H9 (cell line): ENCODE data around the gene MOB4. TPM values are rescaled to one million over a fixed set of nuclear protein-coding genes. Genes with fewer than 3 reads are reported as not detected.

Source experiments
- DNase-seq: peaks from one replicate; pipeline ENCODE4 v3.0.0-alpha.2; 2017
- H2AFZ ChIP-seq: one replicate; pipeline ENCODE4 v1.6.1; 2013; ENCODE audit warnings: mild to moderate bottlenecking, low read length, control low read depth, moderate library complexity
- H2AK5ac ChIP-seq: 2 replicates; pipeline ENCODE4 v1.6.1; 2013; ENCODE audit warnings: low read length, control low read depth, mixed read lengths; ENCODE audit not compliant: insufficient read length
- H2BK120ac ChIP-seq: one replicate; pipeline ENCODE4 v1.6.1; 2013; ENCODE audit warnings: low read depth, mild to moderate bottlenecking, low read length, control low read depth, inconsistent platforms; ENCODE audit not compliant: poor library complexity, severe bottlenecking
- H2BK12ac ChIP-seq: 2 replicates; pipeline ENCODE4 v1.6.1; 2013; ENCODE audit warnings: low read length, control low read depth, mixed read lengths, low read depth; ENCODE audit not compliant: insufficient read length
- H2BK15ac ChIP-seq: 2 replicates; pipeline ENCODE4 v1.6.1; 2013; ENCODE audit warnings: low read depth, low read length, control low read depth
- H2BK20ac ChIP-seq: one replicate; pipeline ENCODE4 v1.6.1; 2013; ENCODE audit warnings: low read depth, mild to moderate bottlenecking, low read length, control low read depth, inconsistent platforms; ENCODE audit not compliant: poor library complexity, severe bottlenecking
- H2BK5ac ChIP-seq: 2 replicates; pipeline ENCODE4 v1.6.1; 2013; ENCODE audit warnings: low read length, control low read depth, mixed read lengths; ENCODE audit not compliant: insufficient read length
- H3K14ac ChIP-seq: 2 replicates; pipeline ENCODE4 v1.6.1; 2013; ENCODE audit warnings: low read length, control low read depth; ENCODE audit not compliant: insufficient read depth
- H3K18ac ChIP-seq: 2 replicates; pipeline ENCODE4 v1.6.1; 2013; ENCODE audit warnings: low read depth, mild to moderate bottlenecking, mixed read lengths, low read length, control low read depth; ENCODE audit not compliant: insufficient read length
- H3K23ac ChIP-seq: 2 replicates; pipeline ENCODE4 v1.6.1; 2013; ENCODE audit warnings: low read length, control low read depth, mixed read lengths, low read depth; ENCODE audit not compliant: insufficient read length
- H3K23me2 ChIP-seq: 2 replicates; pipeline ENCODE4 v1.6.1; 2013; ENCODE audit warnings: low read depth, mild to moderate bottlenecking, mixed read lengths, low read length, control low read depth; ENCODE audit not compliant: insufficient read length, poor library complexity, severe bottlenecking
- H3K27ac ChIP-seq: 2 replicates; pipeline ENCODE4 v1.5.1; 2013; ENCODE audit warnings: low read length, control low read depth, mixed read lengths, low read depth; ENCODE audit not compliant: insufficient read length
- H3K27me3 ChIP-seq: 2 replicates; pipeline ENCODE4 v1.6.1; 2013; ENCODE audit warnings: low read length, control low read depth, inconsistent platforms; ENCODE audit not compliant: insufficient read depth
- H3K4ac ChIP-seq: 2 replicates; pipeline ENCODE4 v1.6.1; 2013; ENCODE audit warnings: low read depth, mild to moderate bottlenecking, control low read depth, inconsistent platforms, low read length, moderate library complexity
- H3K4me1 ChIP-seq: 2 replicates; pipeline ENCODE4 v1.6.1; 2013; ENCODE audit warnings: low read length, control low read depth, inconsistent platforms; ENCODE audit not compliant: insufficient read depth
- H3K4me2 ChIP-seq: 2 replicates; pipeline ENCODE4 v1.6.1; 2013; ENCODE audit warnings: low read length, control low read depth, mixed read lengths; ENCODE audit not compliant: insufficient read length, insufficient read depth
- H3K56ac ChIP-seq: 2 replicates; pipeline ENCODE4 v1.6.1; 2013; ENCODE audit warnings: low read depth, mild to moderate bottlenecking, mixed read lengths, low read length, control low read depth; ENCODE audit not compliant: insufficient read length
- H3K79me1 ChIP-seq: 2 replicates; pipeline ENCODE4 v1.6.1; 2013; ENCODE audit warnings: low read depth, mild to moderate bottlenecking, moderate library complexity, low read length, control low read depth, inconsistent platforms; ENCODE audit not compliant: insufficient read depth, poor library complexity, severe bottlenecking
- H3K79me2 ChIP-seq: 2 replicates; pipeline ENCODE4 v1.6.1; 2013; ENCODE audit warnings: low read length, control low read depth, inconsistent platforms; ENCODE audit not compliant: insufficient read depth
- H3K9ac ChIP-seq: 2 replicates; pipeline ENCODE4 v1.6.1; 2013; ENCODE audit warnings: low read length, control low read depth, mixed read lengths; ENCODE audit not compliant: insufficient read length; ENCODE audit errors: extremely low read depth
- H3K9me3 ChIP-seq: one replicate; pipeline ENCODE4 v1.6.1; 2013; ENCODE audit warnings: low read depth, low read length, inconsistent platforms; ENCODE audit not compliant: control insufficient read depth
- H3T11ph ChIP-seq: one replicate; pipeline ENCODE4 v1.6.1; 2013; ENCODE audit warnings: mild to moderate bottlenecking, low read length, control low read depth, inconsistent platforms
- H4K20me1 ChIP-seq: one replicate; pipeline ENCODE4 v1.6.1; 2013; ENCODE audit not compliant: control insufficient read depth, insufficient read length, insufficient read depth
- H4K5ac ChIP-seq: 2 replicates; pipeline ENCODE4 v1.6.1; 2013; ENCODE audit warnings: low read depth, mild to moderate bottlenecking, mixed read lengths, low read length, control low read depth; ENCODE audit not compliant: insufficient read length
- H4K8ac ChIP-seq: replicated peaks from 2 replicates; pipeline ENCODE4 v1.6.1; 2013; ENCODE audit warnings: low read length, control low read depth, mixed read lengths, low read depth; ENCODE audit not compliant: insufficient read length
- H4K91ac ChIP-seq: 2 replicates; pipeline ENCODE4 v1.6.1; 2013; ENCODE audit warnings: low read depth, mild to moderate bottlenecking, moderate library complexity, mixed read lengths, low read length, control low read depth; ENCODE audit not compliant: insufficient read length
- H3K27ac Mint-ChIP-seq, 3 experiments: 2 replicates in 2 of 3; 3 replicates in 1 of 3; pipeline ENCODE4 v1.8.0; 2020 to 2021; ENCODE audit warnings: mixed read lengths in 3 of 3, mild to moderate bottlenecking in 1 of 3, moderate library complexity in 1 of 3
- H3K27me3 Mint-ChIP-seq: 2 replicates; pipeline ENCODE4 v1.8.0; 2021; ENCODE audit warnings: low read depth, mild to moderate bottlenecking, moderate library complexity, mixed read lengths
- H3K36me3 Mint-ChIP-seq, 3 experiments: 2 replicates in 2 of 3; 3 replicates in 1 of 3; pipeline ENCODE4 v1.8.0; 2020 to 2021; ENCODE audit warnings: low read depth in 3 of 3, mixed read lengths in 3 of 3; ENCODE audit not compliant: insufficient read depth in 1 of 3
- H3K4me1 Mint-ChIP-seq, 2 experiments: 2 replicates each; pipeline ENCODE4 v1.8.0; 2020; ENCODE audit warnings: mixed read lengths in 2 of 2
- H3K4me3 Mint-ChIP-seq, 2 experiments: 2 replicates in 1 of 2; 3 replicates in 1 of 2; pipeline ENCODE4 v1.8.0; 2020 to 2021; ENCODE audit warnings: mild to moderate bottlenecking in 2 of 2, mixed read lengths in 2 of 2, moderate library complexity in 1 of 2
- H3K9me3 Mint-ChIP-seq, 2 experiments: 2 replicates in 1 of 2; 3 replicates in 1 of 2; pipeline ENCODE4 v1.8.0; 2020; ENCODE audit warnings: mild to moderate bottlenecking in 2 of 2, mixed read lengths in 2 of 2, moderate library complexity in 1 of 2
- CTCF ChIP-seq: fragments of 200-600 bp; sonication (generic); conservative IDR thresholded peaks from 3 replicates; pipeline ENCODE4 v1.8.0; 2021; ENCODE audit warnings: antibody characterized with exemption, mild to moderate bottlenecking
- WGBS: extraction: QIAGEN DNeasy Blood & Tissue Kit; methylation state at CpG from one replicate; pipeline ENCODE4 v1.1.7; 2013; ENCODE audit warnings: missing lambda C conversion rate, low lambda C conversion rate, mixed read lengths; ENCODE audit not compliant: insufficient read length; ENCODE audit errors: extremely low coverage; 5-methylcytosine and 5-hydroxymethylcytosine counted together
- total RNA-seq: library from RNA; stranded (reverse); gene quantifications from 2 replicates; pipeline ENCODE4 v1.2.1, GENCODE V29; 2021

The MOB4 gene
- total RNA-seq, 1 experiment from 2014 or later = 57.6 TPM

- H2BK12ac ChIP-seq = no peak overlapping the region
- H3T11ph ChIP-seq = no peak overlapping the region
- H3K56ac ChIP-seq = no peak overlapping the region
- H4K20me1 ChIP-seq = no peaks in the 10 kb centered on the region
- no peak overlapping the region for H3K18ac ChIP-seq
- H3K23ac ChIP-seq = no peak overlapping the region
- no peaks in the 10 kb centered on the region for H3K79me2 ChIP-seq
- no peak overlapping the region for H3K9ac ChIP-seq
- H2AK5ac ChIP-seq = no peak overlapping the region
- no peak overlapping the region for H3K27ac ChIP-seq
- H3K23me2 ChIP-seq = no peaks in the 10 kb centered on the region
- no CpG with 5 or more reads among the region's 4 CpGs for WGBS
- H2AFZ ChIP-seq = no peak overlapping the region
- Mint-ChIP-seq H3K27me3 (no peaks in the 10 kb centered on the region), H3K9me3 (peaks cover 5 to 11% of the 10 kb centered on the region in 2 experiments; a peak in 3 of 5 replicates), H3K4me3 (no peak overlapping the region), H3K4me1 (peaks cover 20 to 40% of the 10 kb centered on the region in 2 experiments), H3K27ac (peak overlapping the region in 2 of 3 experiments; percentile 72 to 83; a peak in 3 of 7 replicates), H3K36me3 (peaks cover 0 to 14% (median 2%) of the 10 kb centered on the region in 3 experiments; a peak in 4 of 7 replicates)
- no peak overlapping the region for H4K8ac ChIP-seq
- DNase-seq = no peak
- no peak overlapping the region for H3K4me2 ChIP-seq
- no peak overlapping the region for H3K4ac ChIP-seq
- H3K14ac ChIP-seq = no peak overlapping the region
- no peak overlapping the region for H2BK120ac ChIP-seq
- TF ChIP-seq CTCF = no peak
- H3K79me1 ChIP-seq = no peaks in the 10 kb centered on the region
- no peak overlapping the region for H2BK20ac ChIP-seq
- H4K91ac ChIP-seq = no peak overlapping the region
- H3K27me3 ChIP-seq = no peaks in the 10 kb centered on the region
- peaks cover 4% of the 10 kb centered on the region; the same call in 1 of the 2 replicates for H3K4me1 ChIP-seq
- no peak overlapping the region for H2BK5ac ChIP-seq
- H3K9me3 ChIP-seq = peaks cover 5% of the 10 kb centered on the region
- H4K5ac ChIP-seq = no peak overlapping the region
- H2BK15ac ChIP-seq = no peak overlapping the region
Measured at GRCh38 chr2:197597166-197597565, 81.3 kb downstream of the MOB4 start.
